ENCODE measurements around the gene BCR.

BCR gene

GRCh38 chr22:23253475-23254055, 73.3 kb downstream of the BCR start:
- DNase-seq (ENCODE audit: low read depth), result no peak
- no peak for TF ChIP-seq CTCF (conservative IDR thresholded peaks at IDR 0.05; ENCODE audit: low read depth, low read length)
- no peak overlapping the region for H3K4me3 ChIP-seq (ENCODE audit: low read length)

GRCh38 chr22:23255506-23256170, 75.3 kb downstream of the BCR start:
- no peak overlapping the region for H3K4me3 ChIP-seq (ENCODE audit: low read length)
- no peak for DNase-seq (ENCODE audit: low read depth)
- no peak for TF ChIP-seq CTCF (conservative IDR thresholded peaks at IDR 0.05; ENCODE audit: low read depth, low read length)

- no peak for DNase-seq (ENCODE audit: low read depth)
- no peak for TF ChIP-seq CTCF (conservative IDR thresholded peaks at IDR 0.05; ENCODE audit: low read depth, low read length)
- H3K4me3 ChIP-seq (ENCODE audit: low read length), result no peak overlapping the region
These were observed 76.0 kb downstream of the BCR start for GRCh38 chr22:23256171-23256932.

- no peak for DNase-seq (ENCODE audit: low read depth)
- TF ChIP-seq CTCF (conservative IDR thresholded peaks at IDR 0.05; ENCODE audit: low read depth, low read length), result no peak
- no peak overlapping the region for H3K4me3 ChIP-seq (ENCODE audit: low read length)
These were observed 76.9 kb downstream of the BCR start for GRCh38 chr22:23256986-23257888.

GRCh38 chr22:23257889-23258825, 77.8 kb downstream of the BCR start:
- H3K4me3 ChIP-seq (ENCODE audit: low read length), result no peak overlapping the region
- DNase-seq (ENCODE audit: low read depth), result no peak

More at GRCh38 chr22:23257889-23258825, 77.8 kb downstream of the BCR start:
- TF ChIP-seq CTCF (conservative IDR thresholded peaks at IDR 0.05; ENCODE audit: low read depth, low read length), result no peak
